ENCODE results near the gene AFG1L.
"Not testable (repeated sequence)": the region's sequence is repeated elsewhere in the genome, so short reads cannot be mapped to it uniquely, and the experiment has no call there.

Gene AFG1L

GRCh38 chr6:108350528-108350927, 55.7 kb downstream of the AFG1L start:
- no peak for DNase-seq (ENCODE audit: low read depth in 2 of 2)

GRCh38 chr6:108353853-108354252, 59.0 kb downstream of the AFG1L start:
- DNase-seq (ENCODE audit: low read depth in 2 of 2) = no peak

GRCh38 chr6:108355120-108355519, 60.3 kb downstream of the AFG1L start:
- no peak for DNase-seq (ENCODE audit: low read depth in 2 of 2)

GRCh38 chr6:108355890-108356289, 61.0 kb downstream of the AFG1L start:
- DNase-seq (ENCODE audit: low read depth in 2 of 2) = no peak

GRCh38 chr6:108359901-108360882, 65.3 kb downstream of the AFG1L start:
- DNase-seq (ENCODE audit: low read depth in 2 of 2) = no peak

GRCh38 chr6:108360919-108361311, 66.1 kb downstream of the AFG1L start:
- DNase-seq (ENCODE audit: low read depth in 2 of 2) = no peak

- no peak for DNase-seq (ENCODE audit: low read depth in 2 of 2)
These were observed 66.6 kb downstream of the AFG1L start for GRCh38 chr6:108361312-108361932.

- DNase-seq (ENCODE audit: low read depth in 2 of 2) = no peak
These were observed 67.6 kb downstream of the AFG1L start for GRCh38 chr6:108362455-108362854.

GRCh38 chr6:108363113-108363512, 68.3 kb downstream of the AFG1L start:
- no peak for DNase-seq (ENCODE audit: low read depth in 2 of 2)

- no peak for DNase-seq (ENCODE audit: low read depth in 2 of 2)
These were observed 69.0 kb downstream of the AFG1L start for GRCh38 chr6:108363889-108364313.

GRCh38 chr6:108364470-108364869, 69.6 kb downstream of the AFG1L start:
- DNase-seq (ENCODE audit: low read depth in 2 of 2) = no peak

GRCh38 chr6:108365478-108365877, 70.6 kb downstream of the AFG1L start:
- no peak for DNase-seq (ENCODE audit: low read depth in 2 of 2)

- DNase-seq (ENCODE audit: low read depth in 2 of 2) = no peak
These were observed 71.4 kb downstream of the AFG1L start for GRCh38 chr6:108366236-108366635.

GRCh38 chr6:108368431-108369030, 73.7 kb downstream of the AFG1L start:
- no peak for DNase-seq (ENCODE audit: low read depth in 2 of 2)

GRCh38 chr6:108380876-108381275, 86.0 kb downstream of the AFG1L start:
- no peak for DNase-seq (ENCODE audit: low read depth in 2 of 2)

GRCh38 chr6:108383981-108384380, 89.1 kb downstream of the AFG1L start:
- no peak for DNase-seq (ENCODE audit: low read depth in 2 of 2)

- DNase-seq (ENCODE audit: low read depth in 2 of 2) = not testable (repeated sequence)
These were observed 94.3 kb downstream of the AFG1L start for GRCh38 chr6:108389190-108389589.

GRCh38 chr6:108395297-108395696, 100.4 kb downstream of the AFG1L start:
- no peak for DNase-seq (ENCODE audit: low read depth in 2 of 2)

- no peak for DNase-seq (ENCODE audit: low read depth in 2 of 2)
These were observed 108.4 kb downstream of the AFG1L start for GRCh38 chr6:108403236-108403635.

- DNase-seq (ENCODE audit: low read depth in 2 of 2) = no peak
These were observed 112.1 kb downstream of the AFG1L start for GRCh38 chr6:108406943-108407342.

GRCh38 chr6:108407904-108408827, 113.3 kb downstream of the AFG1L start:
- no peak for DNase-seq (ENCODE audit: low read depth in 2 of 2)
